Pulmonary artery endothelial cell (primary cell): ENCODE results near the gene FNDC11. TPM values are rescaled to one million over a fixed set of nuclear protein-coding genes. Genes with fewer than 3 reads are reported as not detected.

Experiments used
- DNase-seq: peaks from one replicate; pipeline ENCODE4 v3.0.0-alpha.2; 2011; ENCODE audit warnings: low read depth, low spot score
- total RNA-seq: library from RNA; depleted of rRNA; stranded (reverse); fragments of >200 nt; gene quantifications from 2 replicates; pipeline ENCODE4 v1.2.3, GENCODE V29; 2014

The FNDC11 gene
- total RNA-seq, 1 donor from 2014 or later, result 1.1 TPM

DNA sequence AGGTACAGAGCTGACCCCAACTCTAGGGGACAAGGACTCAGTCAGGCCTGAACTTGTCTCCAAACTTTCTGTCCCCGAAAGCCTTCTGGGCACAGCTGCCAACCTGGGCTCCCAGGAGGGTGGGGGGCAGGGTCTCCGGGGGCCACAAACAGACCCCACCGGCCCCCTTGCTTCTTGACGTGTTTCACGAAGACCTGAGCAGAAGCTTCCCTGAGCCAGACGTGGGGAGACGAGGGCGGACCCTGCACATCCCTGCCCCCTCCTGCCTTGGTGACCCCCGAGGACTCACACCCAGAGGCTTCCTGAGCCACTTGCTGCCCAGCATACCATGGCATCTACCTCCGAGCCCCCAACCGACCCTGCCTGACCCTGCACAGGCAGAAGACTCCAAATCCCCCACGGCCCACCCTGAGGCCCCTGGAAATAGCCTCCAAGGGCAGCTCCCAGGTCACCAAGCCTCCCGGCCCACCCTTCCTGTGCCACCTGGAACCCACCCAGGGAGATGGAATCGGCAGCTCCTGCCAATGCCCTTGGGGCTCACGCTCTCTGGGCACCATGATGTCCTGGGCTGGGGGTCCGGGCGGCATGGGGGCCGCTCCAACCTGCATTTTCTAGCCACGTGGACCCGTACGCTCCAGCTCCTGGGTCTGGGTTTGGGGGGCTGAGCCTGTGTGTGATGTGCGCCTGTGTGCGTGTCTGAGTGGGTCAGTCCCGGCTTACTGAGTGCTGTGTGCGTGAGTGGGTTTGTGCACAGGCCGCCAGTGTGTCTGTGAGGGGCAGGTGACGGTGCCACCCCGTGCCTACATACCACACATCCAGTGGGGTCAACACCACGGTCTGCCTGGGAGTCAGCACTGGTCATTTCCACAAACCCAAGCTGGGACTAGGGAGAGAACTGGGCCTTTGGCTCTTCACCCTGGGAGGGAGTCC is 14.3 kb upstream of the FNDC11 start:
- DNase-seq, result no peak

DNA sequence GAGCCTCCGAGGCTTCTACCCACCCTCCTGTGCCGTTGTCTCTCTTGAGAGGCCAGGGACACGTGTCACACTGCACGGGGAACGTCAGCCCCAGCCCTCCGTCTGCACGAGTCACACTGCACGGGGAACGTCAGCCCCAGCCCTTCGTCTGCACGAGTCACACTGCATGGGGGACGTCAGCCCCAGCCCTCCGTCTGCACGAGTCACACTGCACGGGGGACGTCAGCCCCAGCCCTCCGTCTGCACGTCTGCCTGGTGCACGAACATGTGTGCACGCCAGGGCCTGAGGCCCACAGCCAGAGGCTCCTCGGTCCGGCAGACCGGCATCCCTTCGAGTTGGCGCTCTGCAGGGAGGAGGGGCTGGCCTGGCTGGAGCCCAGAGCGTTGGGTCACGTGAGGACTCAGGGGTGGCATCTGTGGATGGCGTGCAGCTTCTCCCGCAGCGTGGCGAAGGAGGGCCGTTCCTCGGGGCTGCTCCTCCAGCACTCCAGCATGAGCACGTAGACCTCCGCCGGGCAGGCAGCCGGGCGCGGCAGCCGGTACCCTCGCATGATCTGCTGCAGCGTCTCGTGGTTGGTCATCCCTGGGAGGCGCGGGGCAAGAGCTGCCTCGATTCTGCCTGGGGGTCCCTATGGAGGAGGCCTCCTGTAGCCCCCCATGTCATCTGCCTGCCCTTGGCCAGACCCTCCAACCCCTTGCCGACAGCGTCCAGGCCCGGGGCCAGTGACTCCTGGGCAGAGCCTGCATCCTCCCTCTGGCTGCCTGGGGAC is 13.4 kb upstream of the FNDC11 start:
- DNase-seq, result no peak

DNA sequence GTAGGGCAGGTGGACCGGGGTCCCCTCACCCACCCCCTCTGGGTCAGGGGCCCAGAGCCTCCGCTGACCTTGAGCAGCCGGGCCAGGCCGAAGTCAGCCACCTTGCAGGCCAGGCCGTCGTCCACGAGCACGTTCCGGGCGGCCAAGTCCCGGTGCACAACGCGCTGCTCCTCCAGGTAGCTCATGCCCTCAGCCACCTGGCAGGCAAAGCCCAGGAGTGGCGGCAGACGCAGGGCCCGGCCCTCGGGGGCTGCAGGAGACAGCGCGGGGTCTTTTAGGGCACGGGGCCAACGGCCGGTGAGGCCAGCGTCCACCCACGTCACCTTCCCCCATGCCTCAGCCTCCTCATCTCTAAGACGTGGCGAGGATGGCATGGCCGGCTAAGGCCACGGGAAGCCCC is 12.6 kb upstream of the FNDC11 start:
- no peak for DNase-seq

DNA sequence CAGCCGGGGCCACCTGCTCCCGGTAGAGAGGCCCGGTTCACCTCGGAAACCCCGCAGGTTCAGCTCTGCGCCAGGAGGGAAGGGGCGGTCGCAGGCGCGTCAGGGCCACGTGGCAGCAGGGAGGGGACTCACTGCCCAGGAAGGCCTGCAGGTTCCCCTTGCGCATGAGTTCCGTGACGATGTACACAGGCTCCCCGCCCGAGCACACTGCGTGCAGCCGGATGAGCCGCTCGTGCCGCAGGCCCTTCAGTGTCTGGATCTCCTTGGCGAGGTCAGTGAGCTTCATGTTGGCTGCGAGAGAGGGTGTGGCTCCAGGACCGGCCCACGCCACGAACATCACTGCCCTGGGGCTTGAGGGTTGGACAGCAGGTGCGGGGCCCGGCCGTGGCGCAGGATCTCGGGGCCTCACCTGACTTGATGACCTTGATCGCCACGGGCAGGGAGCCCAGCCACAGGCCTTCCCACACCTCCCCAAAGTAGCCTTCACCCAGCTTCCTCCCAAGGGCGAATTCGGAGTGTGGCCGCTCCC is 11.9 kb upstream of the FNDC11 start:
- DNase-seq, result no peak

DNA sequence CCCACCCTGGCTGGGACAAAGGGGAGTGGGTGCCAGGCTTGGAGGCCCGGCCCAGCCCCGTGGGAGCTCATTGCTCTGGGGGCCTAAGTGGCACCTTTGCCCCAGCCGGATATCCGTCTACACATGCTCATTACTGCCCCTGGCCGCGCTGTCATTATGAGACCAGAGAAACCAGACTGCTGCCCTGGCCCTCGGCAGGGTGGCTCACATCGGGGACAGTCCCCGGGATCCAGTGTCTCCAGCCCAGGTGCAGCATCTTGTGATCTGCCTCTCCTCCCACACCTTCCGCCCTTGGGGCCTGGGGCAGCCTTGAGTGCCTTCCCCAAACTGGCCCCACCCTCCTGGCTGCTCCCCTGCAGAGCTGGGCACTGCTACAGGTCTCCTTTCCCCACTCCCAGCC is 11.3 kb upstream of the FNDC11 start:
- DNase-seq, result no peak

DNA sequence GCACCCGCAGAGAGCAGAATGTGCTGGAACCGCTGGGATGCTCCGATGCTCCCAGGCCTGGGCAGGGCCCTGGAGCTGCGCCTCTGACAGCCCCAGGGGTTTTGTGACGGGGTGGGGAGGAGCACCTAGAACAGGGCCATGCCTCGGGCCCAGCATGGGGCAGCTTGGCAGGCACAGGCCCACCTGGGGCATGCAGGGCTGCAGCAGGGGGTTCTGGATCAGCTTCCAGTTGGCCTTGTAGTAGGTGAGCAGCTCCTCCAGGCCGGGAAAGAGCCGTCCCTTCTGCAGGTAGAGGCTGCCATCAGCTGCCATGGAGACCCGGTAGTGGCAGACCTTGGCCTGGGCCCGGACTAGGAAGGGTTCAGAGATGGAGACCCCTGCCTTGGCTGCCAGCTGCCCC is 10.8 kb upstream of the FNDC11 start:
- DNase-seq, result no peak

DNA sequence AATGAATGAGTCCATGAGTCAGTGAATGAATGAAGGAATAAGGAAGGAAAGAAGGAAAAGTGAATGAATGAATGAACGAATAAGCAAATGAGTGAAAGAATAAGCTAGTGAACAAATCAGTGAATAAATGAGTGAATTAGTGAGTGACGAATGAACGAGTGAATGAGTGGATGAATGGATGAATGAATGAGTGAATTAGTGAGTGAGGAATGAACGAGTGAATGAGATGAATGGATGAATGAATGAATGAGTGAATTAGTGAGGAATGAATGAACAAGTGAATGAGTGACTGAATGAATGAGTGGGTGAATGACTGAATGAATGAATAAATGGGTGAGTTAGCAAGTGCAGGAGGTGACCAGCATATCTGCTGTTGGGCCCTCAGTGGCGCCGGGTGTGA is 10.2 kb upstream of the FNDC11 start:
- no peak for DNase-seq

DNA sequence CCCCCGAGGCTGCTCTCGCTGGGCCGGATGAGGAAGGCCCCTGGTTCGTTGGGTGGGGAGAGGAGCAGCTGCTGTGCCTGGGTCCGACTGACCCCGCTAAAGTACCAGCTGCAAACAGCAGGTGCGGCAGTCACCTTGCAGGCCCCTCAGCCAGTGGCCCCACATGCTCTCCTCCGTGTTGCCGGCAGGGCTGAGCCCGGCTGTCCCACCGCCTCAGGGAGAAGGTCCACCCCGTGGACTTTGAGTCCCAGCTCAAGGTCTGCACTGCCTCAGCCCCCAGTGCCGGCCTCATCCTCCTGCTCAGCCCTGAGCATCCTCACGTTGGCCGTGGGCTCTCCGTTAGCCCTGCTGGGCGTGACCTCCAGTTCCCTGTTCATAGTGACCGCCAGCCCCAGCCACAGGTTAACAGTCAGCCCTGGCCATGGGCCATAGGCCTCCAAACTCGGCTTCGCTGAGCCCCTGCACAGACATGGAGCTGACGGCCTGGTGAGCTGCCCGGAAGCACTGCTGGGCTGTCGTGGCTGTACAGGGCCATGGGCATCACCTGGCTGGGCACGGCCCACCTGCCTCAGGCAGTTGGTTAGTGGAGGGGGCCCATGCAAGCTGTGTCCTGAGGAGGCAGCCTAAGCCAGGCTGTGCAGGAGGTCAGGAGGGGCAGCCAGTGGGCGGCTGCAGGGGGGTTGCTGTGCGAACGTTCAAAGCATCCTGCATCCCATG is 9.6 kb upstream of the FNDC11 start:
- no peak for DNase-seq

DNA sequence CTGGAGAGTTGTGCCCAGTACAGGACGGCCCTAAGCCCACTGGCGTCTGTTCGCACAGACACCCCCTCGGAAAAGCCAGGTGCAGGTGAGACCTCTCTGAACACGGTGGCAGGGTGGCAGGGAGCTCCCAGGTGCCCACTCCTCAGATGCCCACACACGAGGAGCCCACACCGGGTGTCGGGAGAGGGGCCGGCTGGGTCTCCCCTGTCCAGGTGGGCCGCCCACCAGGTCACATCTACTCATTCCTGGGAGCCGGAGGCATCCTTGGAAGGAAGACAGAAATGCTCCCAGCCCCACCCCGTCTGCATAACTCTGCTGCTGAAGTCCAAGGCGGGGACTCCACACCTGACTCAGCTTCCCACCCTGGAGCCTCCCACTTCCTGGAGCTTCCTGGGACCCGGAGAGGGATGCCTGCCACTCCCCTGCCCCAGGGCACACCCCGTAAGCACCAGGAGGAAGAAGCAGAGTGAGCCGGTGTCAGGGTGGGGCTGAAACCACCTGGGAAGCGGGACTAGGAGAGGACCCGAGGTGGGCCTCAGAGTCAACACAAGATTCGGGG is 8.9 kb upstream of the FNDC11 start:
- DNase-seq, result no peak

DNA sequence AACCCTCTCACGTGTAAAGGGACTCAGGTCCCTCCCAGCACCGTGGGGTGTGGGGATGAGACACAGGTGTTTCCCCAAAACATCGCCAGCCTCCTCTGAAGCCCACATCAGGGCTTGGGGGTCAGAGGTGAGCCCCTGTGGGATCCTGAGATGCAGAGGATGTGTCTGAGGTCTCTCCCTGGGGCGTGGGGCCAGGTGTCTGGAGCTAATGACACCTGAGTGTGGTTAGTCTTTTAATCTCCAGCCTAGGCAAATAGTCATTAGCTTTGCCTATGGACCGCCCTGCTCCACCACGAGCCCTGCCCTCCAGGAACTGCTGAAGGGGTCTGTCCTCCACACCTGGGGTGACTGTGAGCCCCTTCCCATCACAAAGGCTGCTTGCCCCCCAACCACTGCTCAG is 8.1 kb upstream of the FNDC11 start:
- DNase-seq, result no peak

DNA sequence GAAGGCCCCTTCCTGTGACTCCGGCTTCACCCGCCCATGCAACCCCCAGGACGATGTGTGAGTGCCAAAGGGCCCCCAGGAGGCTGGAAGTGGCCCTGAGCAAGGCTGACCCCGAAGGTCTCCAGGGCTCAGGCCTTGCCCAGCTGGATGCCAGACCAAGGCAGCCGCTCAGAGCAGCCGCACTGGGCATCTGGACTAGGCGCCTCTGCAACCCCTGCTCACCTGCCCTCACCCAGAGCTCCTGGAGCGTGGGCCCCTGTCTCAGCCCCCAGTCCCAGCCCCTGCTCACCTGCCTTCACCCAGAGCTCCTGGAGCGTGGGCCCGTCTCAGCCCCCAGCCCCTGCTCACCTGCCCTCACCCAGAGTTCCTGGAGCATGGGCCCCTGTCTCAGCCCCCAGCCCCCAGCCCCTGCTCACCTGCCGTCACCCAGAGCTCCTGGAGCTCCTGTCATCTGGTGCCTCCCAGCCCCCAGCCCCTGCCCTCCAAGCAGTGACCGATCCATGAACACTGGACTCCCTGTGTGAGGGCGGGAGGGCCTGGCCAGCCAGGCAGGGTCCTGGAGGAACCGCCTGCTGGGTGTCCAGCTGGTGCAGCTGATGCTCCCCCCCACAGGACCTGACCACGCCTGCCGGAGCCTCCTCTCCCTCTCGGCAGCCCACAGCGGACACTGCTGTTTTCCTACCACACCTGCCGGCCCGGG is 7.6 kb upstream of the FNDC11 start:
- no peak for DNase-seq

DNA sequence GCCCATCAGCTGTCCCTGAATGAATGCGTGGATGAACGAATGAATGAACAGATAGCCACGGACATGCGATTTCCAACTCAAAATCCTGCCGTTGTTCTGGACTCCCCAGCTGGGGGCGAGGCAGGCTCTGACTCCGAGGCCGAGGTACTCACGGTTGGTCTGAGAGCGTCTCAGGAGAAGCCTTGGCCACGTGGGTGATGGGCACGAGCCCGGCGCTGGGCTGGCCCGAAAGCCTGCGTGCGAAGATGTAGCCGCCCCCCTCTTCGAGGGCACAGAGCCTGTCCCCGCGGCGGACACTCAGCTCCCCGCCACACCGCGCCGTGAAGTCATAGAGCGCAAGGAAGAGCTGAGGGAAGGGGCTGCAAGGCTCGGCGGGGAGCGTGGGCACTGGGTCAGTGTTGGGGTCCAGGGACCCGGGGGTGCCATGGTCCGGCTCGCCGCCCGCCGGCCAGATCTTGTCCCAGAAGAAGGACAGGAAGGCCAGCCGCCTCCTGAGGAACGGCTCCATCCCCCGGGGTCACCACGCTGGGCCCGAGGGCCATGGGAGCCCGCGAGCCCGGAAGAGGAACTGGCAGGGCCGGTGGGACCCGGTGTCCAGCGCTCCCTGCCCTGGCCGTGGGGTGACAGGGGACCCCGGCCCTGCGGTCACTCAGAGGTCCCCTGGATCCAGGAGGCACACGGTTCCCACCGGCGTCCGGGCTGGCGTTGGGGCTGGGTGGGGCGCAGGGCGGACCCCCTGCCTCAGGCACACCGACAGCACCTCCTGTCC is 6.8 kb upstream of the FNDC11 start:
- DNase-seq, result no peak

DNA sequence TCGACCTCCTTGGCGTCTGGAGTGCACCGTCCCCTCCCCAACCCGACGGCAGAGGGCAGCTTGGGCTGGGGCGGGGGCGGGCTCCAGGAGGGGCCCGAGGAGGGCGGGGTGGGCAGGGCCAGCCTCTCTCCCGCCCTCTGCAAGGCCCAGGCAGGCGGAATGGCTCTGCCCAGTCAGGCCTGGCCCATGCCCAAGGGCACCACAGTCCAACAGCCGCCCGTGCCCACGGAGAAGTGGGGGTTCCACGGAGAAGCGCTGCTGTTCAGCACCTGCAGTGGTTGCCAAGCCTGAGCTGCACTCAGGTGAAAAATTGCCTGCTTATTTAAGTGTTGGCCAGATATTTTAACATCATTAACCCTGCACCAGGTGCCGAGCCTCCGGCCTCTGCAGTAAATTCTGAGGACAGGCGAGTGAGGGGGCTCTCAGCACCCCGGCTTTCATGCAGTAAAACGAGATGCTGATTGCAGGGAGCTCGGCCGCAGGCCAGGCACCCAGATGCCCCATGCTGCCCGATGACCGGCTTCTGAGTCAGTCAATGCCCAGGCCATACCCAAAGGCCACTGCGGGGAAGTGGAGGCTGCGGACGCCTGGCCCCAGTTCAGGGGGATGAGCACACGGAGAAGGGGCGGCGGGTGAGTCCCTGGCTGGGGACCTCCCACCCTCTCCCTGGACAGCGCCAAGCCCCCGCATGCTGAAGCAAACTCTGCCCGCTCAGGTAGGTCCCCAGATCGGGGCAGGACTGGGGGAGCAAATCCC is 6.1 kb upstream of the FNDC11 start, which contains the start of gene SRMS:
TSS of gene SRMS (minus strand) at position 25 of the 756 bp plus-strand sequence. CDS start 286 bp downstream, outside the sequence.
- no peak for DNase-seq

DNA sequence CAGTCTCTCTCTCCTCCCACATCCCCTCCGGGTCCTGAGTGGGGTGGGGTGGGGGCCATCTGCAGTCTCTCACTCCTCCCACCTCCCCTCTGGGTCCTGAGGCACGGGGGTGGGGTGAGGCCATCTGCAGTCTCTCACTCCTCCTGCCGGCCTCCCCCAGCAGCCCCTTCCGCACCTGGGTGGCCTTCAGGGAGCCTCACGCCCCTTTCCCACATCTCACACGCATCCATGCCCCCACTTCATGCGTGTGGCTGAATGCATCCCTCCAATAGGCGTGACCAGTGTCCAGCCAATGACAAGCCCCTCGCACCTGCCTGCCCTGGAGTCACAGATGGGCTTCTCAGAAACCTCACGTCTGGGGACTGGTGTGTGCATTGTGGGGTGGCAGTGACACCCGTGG is 5.4 kb upstream of the FNDC11 start:
- DNase-seq, result no peak

DNA sequence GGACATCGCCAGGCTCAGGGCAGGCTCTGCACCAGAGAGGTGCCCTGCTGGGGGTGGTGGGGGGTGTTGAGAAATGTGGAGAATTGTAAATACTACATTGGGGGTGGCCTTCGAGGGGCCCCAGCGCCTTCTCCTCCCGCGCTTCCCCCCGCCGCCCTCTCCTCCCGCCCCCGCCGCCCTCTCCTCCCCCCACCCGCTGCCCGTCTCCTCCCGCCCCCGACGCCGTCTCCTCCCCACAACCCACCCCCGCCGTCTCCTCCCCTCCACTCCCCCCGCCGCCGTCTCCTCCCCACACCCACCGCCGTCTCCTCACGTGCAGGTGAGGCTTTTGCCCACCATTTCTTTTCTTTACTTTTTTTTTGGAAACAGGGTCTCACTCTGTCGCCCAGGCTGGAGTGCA is 4.9 kb upstream of the FNDC11 start:
- DNase-seq, result no peak

DNA sequence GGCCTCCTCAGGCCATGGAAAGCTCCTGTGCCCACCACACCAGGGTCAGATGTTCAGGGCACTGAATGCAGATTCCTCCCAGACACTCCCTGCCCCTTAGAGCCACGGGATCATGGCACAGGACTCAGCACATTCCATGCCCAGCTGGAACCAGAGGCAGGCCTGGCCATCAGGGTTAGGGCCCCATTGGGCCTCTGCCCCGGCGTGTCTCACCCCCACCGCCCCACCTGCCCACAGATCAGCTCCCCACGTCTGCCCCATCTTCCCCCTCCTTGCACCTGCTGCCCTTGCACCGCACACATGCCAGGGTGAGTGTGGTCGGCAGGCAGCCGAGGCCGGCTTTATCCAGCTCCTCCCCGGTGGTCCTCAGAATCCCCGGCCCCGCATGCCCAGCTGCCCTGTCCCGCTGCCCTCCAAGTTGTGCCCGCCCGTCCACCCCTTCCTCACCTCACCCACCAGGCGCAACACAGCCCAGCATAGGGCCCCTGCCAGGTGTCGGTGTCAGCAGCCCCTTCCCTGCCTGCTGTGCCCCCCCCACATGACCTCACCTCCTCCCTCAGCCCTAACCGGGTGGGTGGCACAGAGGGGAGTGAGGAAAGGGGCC is 4.2 kb upstream of the FNDC11 start:
- no peak for DNase-seq

DNA sequence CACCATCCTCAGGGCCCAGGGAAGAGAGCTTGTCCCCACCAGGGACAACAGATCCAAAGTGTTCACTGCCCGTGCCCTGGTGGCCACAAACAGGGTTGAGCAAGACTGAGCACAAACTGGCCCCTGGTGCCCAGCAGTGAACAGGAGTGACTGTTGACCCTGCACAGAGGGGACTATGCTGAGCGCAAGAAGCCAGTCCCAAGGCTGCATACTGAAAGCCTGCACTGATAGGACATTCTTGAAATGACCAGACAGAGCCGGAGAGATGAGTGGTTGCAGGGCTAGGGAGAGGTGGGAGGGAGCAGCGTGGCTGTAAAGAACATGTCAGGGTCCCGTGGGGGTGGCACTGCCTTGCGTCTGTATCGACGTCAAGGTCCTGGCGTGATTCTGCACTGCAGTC is 2.9 kb upstream of the FNDC11 start:
- DNase-seq, result no peak

DNA sequence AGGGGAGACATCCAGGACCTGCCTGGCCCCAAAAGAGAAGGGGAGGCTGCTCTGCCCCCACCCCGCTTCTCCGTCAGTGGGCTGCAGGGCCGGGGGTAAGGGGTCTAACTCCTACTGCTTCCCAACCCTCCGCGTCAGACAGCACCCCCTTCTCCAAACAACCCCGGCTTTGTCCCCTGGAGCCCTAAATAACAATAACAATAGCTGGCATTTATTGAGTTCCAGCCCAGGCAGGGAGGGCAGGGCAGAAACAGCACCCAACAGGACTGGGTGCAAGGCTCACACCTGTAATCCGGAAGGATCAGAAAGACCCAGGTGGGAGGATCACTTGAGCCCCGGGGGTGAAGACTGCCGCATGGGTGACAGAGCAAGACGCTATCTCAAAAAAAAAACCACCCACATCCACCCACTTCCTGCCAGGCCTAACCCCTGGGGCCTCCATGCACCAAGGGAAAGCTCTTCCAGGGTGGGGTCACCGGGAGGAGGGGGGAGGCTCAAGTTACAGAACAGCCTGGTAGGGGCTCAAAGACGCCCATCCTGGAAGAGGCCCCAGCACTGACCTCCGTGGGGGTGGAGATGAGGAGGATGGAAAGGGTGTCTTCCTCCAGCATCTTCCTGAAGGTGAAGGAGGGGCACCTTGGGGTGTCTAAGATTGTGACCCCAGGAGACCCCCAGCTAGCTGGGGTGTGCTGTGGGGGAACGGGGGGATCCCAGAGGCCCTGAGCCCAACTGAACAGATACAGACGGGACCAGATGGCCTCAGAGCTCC is 1.3 kb upstream of the FNDC11 start:
- DNase-seq, result no peak
